ENCODE data around the gene ERGIC2. TPM values are rescaled to one million over a fixed set of nuclear protein-coding genes. Genes with fewer than 3 reads are reported as not detected.

ERGIC2 gene
- total and polyA plus RNA-seq, 5 donors from 2014 or later, result 37.4 to 125 (median 102) TPM

DNA sequence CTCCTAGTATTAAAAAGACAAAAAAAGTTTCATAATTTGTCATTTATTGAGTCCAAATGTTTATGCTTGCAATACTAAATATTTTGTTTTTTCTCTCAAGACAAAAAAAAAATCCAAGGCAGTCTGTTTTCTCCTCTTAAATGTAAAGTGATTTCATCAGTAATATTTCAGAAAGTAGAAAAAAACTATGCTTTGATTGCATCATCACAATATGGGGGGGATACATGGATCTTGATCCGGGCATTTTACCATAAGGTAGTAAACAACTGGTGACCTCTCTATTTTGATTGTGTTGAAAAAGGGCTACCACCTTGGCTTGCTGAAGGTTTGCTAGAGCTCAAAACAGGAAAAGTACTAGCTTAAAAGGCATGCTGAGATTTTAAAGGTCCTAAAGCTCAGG is 43.6 kb downstream of the ERGIC2 start:
- H3K9me3 Mint-ChIP-seq, result no peaks in the 10 kb centered on the region
- ATAC-seq (ENCODE audit: low read depth in 2 of 2) (no peak), DNase-seq (no peak)
- H3K36me3 ChIP-seq (ENCODE audit: control insufficient read depth, insufficient read depth, low read length), result peaks cover 35% of the 10 kb centered on the region
- no peak overlapping the region for H3K4me3 ChIP-seq (ENCODE audit: low read depth, low read length)
- H3K36me3 Mint-ChIP-seq, result peaks cover 23% of the 10 kb centered on the region
- no peaks in the 10 kb centered on the region for H3K4me1 ChIP-seq (ENCODE audit: control insufficient read depth, insufficient read depth, low read length, poor library complexity, severe bottlenecking)
- H3K27ac ChIP-seq (ENCODE audit: insufficient read depth, low read length, poor library complexity, severe bottlenecking), result no peak overlapping the region
- no peaks in the 10 kb centered on the region for H3K27me3 Mint-ChIP-seq
- peaks cover 0 to 12% (median 0%) of the 10 kb centered on the region in 4 donors for H3K4me1 Mint-ChIP-seq
- no peak overlapping the region for H3K4me3 Mint-ChIP-seq
- no peaks in the 10 kb centered on the region for H3K9me3 ChIP-seq (ENCODE audit: control insufficient read depth in 2 of 2, low read length in 2 of 2)
- H3K27me3 ChIP-seq (ENCODE audit: control insufficient read depth, insufficient read depth, low read length), result no peaks in the 10 kb centered on the region
- H3K27ac Mint-ChIP-seq, result no peak overlapping the region

DNA sequence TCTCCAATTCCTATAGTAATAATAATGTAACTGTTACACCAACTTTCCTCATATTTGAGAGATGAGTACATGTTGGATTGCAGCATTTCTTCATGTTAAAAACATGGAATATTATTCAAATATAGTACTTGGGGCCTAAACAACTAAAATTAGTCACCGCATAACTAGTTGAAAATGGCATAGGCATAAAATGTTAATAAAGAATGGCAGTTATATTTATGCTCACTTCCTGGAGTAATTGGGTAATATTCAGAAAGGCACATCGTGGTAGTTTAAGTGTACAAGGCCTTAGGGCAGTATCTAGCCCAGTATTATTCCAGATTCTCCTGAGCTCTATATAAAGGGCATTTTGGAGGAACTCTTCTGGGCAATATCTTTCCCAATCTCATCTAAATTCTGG is 46.0 kb downstream of the ERGIC2 start:
- no peaks in the 10 kb centered on the region for H3K27me3 Mint-ChIP-seq
- Histone ChIP-seq H3K36me3 (ENCODE audit: control insufficient read depth, insufficient read depth, low read length) (peaks cover 13% of the 10 kb centered on the region), H3K27me3 (ENCODE audit: control insufficient read depth, insufficient read depth, low read length) (no peaks in the 10 kb centered on the region), H3K4me1 (ENCODE audit: control insufficient read depth, insufficient read depth, low read length, poor library complexity, severe bottlenecking) (no peaks in the 10 kb centered on the region), H3K9me3 (ENCODE audit: control insufficient read depth in 2 of 2, low read length in 2 of 2) (no peaks in the 10 kb centered on the region), H3K27ac (ENCODE audit: insufficient read depth, low read length, poor library complexity, severe bottlenecking) (no peak overlapping the region), H3K4me3 (ENCODE audit: low read depth, low read length) (no peak overlapping the region)
- peaks cover 0 to 12% (median 0%) of the 10 kb centered on the region in 4 donors for H3K4me1 Mint-ChIP-seq
- H3K9me3 Mint-ChIP-seq, result no peaks in the 10 kb centered on the region
- no peak overlapping the region for H3K4me3 Mint-ChIP-seq
- ATAC-seq (ENCODE audit: low read depth in 2 of 2) (no peak), DNase-seq (no peak)
- no peak overlapping the region for H3K27ac Mint-ChIP-seq
- H3K36me3 Mint-ChIP-seq, result peaks cover 5% of the 10 kb centered on the region

GRCh38 chr12:29333178-29333577 is 47.8 kb downstream of the ERGIC2 start:
- ATAC-seq (ENCODE audit: low read depth in 2 of 2), result no peak
- H3K9me3 ChIP-seq (ENCODE audit: control insufficient read depth in 2 of 2, low read length in 2 of 2), result no peaks in the 10 kb centered on the region
- H3K27ac Mint-ChIP-seq, result no peak overlapping the region
- H3K36me3 Mint-ChIP-seq, result peaks cover 4% of the 10 kb centered on the region
- no peaks in the 10 kb centered on the region for H3K4me1 ChIP-seq (ENCODE audit: control insufficient read depth, insufficient read depth, low read length, poor library complexity, severe bottlenecking)
- H3K27me3 ChIP-seq (ENCODE audit: control insufficient read depth, insufficient read depth, low read length), result no peaks in the 10 kb centered on the region
- no peak overlapping the region for H3K4me3 ChIP-seq (ENCODE audit: low read depth, low read length)
- H3K9me3 Mint-ChIP-seq, result no peaks in the 10 kb centered on the region
- no peak overlapping the region for H3K27ac ChIP-seq (ENCODE audit: insufficient read depth, low read length, poor library complexity, severe bottlenecking)
- no peak overlapping the region for H3K4me3 Mint-ChIP-seq
- peaks cover 0 to 8% (median under 1%) of the 10 kb centered on the region in 4 donors for H3K4me1 Mint-ChIP-seq
- H3K27me3 Mint-ChIP-seq, result no peaks in the 10 kb centered on the region
- no peak for DNase-seq
- peaks cover 8% of the 10 kb centered on the region for H3K36me3 ChIP-seq (ENCODE audit: control insufficient read depth, insufficient read depth, low read length)

DNA sequence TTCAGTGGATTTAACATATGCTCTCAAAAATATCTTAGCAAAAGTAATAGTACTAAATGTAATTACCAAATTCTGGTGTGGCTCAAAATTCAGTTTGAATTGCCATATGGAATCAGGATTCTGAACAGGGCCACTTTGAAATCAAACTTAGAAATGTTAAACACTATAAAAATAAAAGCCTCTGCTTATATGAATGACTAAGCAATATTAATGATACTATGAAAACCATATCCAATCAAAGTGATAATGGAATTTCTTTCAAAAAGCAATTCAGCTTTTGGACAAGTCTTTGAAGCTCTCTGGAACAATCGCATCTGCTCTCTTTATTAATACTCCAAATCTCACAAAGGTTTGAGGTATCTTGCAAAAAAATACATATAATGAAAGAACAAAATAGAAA is 51.6 kb downstream of the ERGIC2 start:
- Mint-ChIP-seq H3K9me3 (peaks cover 0 to 1% (median 0%) of the 10 kb centered on the region in 7 donors), H3K4me3 (no peak overlapping the region), H3K27ac (no peak overlapping the region), H3K36me3 (peaks cover 13% of the 10 kb centered on the region), H3K27me3 (no peaks in the 10 kb centered on the region), H3K4me1 (peaks cover 0 to 8% (median under 1%) of the 10 kb centered on the region in 4 donors)
- no peaks in the 10 kb centered on the region for H3K9me3 ChIP-seq (ENCODE audit: control insufficient read depth in 2 of 2, low read length in 2 of 2)
- H3K27me3 ChIP-seq (ENCODE audit: control insufficient read depth, insufficient read depth, low read length), result no peaks in the 10 kb centered on the region
- H3K27ac ChIP-seq (ENCODE audit: insufficient read depth, low read length, poor library complexity, severe bottlenecking), result no peak overlapping the region
- DNase-seq (no peak), ATAC-seq (ENCODE audit: low read depth in 2 of 2) (no peak)
- H3K4me3 ChIP-seq (ENCODE audit: low read depth, low read length), result no peak overlapping the region
- H3K36me3 ChIP-seq (ENCODE audit: control insufficient read depth, insufficient read depth, low read length), result peaks cover 7% of the 10 kb centered on the region
- H3K4me1 ChIP-seq (ENCODE audit: control insufficient read depth, insufficient read depth, low read length, poor library complexity, severe bottlenecking), result no peaks in the 10 kb centered on the region

DNA sequence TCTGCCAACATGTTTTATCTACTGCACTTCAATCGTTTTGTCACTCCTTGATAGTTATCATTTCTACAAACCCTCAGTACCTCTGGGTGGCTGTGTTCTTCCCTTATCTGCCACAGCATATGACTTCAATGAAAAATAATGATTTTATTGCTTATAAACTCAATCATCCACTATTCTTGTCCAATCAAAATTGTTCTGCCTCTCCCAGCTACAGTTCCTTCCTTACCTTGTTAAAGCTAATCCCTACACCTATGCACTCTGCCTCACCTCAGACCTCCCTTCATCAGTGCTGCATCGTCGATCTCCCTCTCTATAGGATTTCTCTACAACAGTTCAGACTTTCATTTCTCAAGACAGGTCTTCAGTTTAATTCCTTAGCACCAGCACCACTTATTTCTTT is 58.8 kb downstream of the ERGIC2 start:
- Histone ChIP-seq H3K36me3 (ENCODE audit: control insufficient read depth, insufficient read depth, low read length) (peaks cover 6% of the 10 kb centered on the region), H3K27ac (ENCODE audit: insufficient read depth, low read length, poor library complexity, severe bottlenecking) (no peak overlapping the region), H3K27me3 (ENCODE audit: control insufficient read depth, insufficient read depth, low read length) (no peaks in the 10 kb centered on the region), H3K4me1 (ENCODE audit: control insufficient read depth, insufficient read depth, low read length, poor library complexity, severe bottlenecking) (no peaks in the 10 kb centered on the region), H3K4me3 (ENCODE audit: low read depth, low read length) (no peak overlapping the region), H3K9me3 (ENCODE audit: control insufficient read depth in 2 of 2, low read length in 2 of 2) (no peaks in the 10 kb centered on the region)
- ATAC-seq (ENCODE audit: low read depth in 2 of 2) (no peak), DNase-seq (no peak)
- H3K27ac Mint-ChIP-seq, result no peak overlapping the region
- no peaks in the 10 kb centered on the region for H3K27me3 Mint-ChIP-seq
- peaks cover 0 to 1% (median 0%) of the 10 kb centered on the region in 7 donors for H3K9me3 Mint-ChIP-seq
- peaks cover 9 to 15% (median 10%) of the 10 kb centered on the region in 4 donors for H3K4me1 Mint-ChIP-seq
- peaks cover 21% of the 10 kb centered on the region for H3K36me3 Mint-ChIP-seq
- no peak overlapping the region for H3K4me3 Mint-ChIP-seq

- Mint-ChIP-seq H3K4me1 (peaks cover 9 to 15% (median 10%) of the 10 kb centered on the region in 4 donors), H3K9me3 (no peaks in the 10 kb centered on the region), H3K36me3 (peaks cover 16% of the 10 kb centered on the region), H3K27me3 (no peaks in the 10 kb centered on the region), H3K4me3 (no peak overlapping the region), H3K27ac (no peak overlapping the region)
- Histone ChIP-seq H3K4me1 (ENCODE audit: control insufficient read depth, insufficient read depth, low read length, poor library complexity, severe bottlenecking) (no peaks in the 10 kb centered on the region), H3K27ac (ENCODE audit: insufficient read depth, low read length, poor library complexity, severe bottlenecking) (no peak overlapping the region), H3K4me3 (ENCODE audit: low read depth, low read length) (no peak overlapping the region), H3K9me3 (ENCODE audit: control insufficient read depth in 2 of 2, low read length in 2 of 2) (no peaks in the 10 kb centered on the region), H3K36me3 (ENCODE audit: control insufficient read depth, insufficient read depth, low read length) (peaks cover 6% of the 10 kb centered on the region), H3K27me3 (ENCODE audit: control insufficient read depth, insufficient read depth, low read length) (no peaks in the 10 kb centered on the region)
- DNase-seq (no peak), ATAC-seq (ENCODE audit: low read depth in 2 of 2) (no peak)
Observed at GRCh38 chr12:29320295-29321085, 60.5 kb downstream of the ERGIC2 start.

GRCh38 chr12:29317556-29318363 is 63.2 kb downstream of the ERGIC2 start:
- Mint-ChIP-seq H3K27me3 (no peaks in the 10 kb centered on the region), H3K27ac (peak overlapping the region in 2 of 3 donors; percentile 33 to 34), H3K4me3 (no peak overlapping the region), H3K36me3 (peaks cover 9% of the 10 kb centered on the region), H3K9me3 (no peaks in the 10 kb centered on the region), H3K4me1 (peaks cover 9 to 15% (median 10%) of the 10 kb centered on the region in 4 donors)
- Histone ChIP-seq H3K4me3 (ENCODE audit: low read depth, low read length) (peak overlapping the region; percentile 17), H3K27ac (ENCODE audit: insufficient read depth, low read length, poor library complexity, severe bottlenecking) (no peak overlapping the region), H3K9me3 (ENCODE audit: control insufficient read depth in 2 of 2, low read length in 2 of 2) (no peaks in the 10 kb centered on the region), H3K27me3 (ENCODE audit: control insufficient read depth, insufficient read depth, low read length) (no peaks in the 10 kb centered on the region), H3K4me1 (ENCODE audit: control insufficient read depth, insufficient read depth, low read length, poor library complexity, severe bottlenecking) (no peaks in the 10 kb centered on the region), H3K36me3 (ENCODE audit: control insufficient read depth, insufficient read depth, low read length) (peaks cover 5% of the 10 kb centered on the region)
- DNase-seq (peak; percentile 2 to 79 (median 67)), ATAC-seq (ENCODE audit: low read depth in 2 of 2) (peak; percentile 99 to 100)

Data from CD4-positive, CD25-positive, alpha-beta regulatory T cell (primary cell).